ENCODE data around the gene ZNF804B.

GRCh38 chr7:88772776-88773175, 13.3 kb downstream of the ZNF804B start:
- TF ChIP-seq, protein P1, sequence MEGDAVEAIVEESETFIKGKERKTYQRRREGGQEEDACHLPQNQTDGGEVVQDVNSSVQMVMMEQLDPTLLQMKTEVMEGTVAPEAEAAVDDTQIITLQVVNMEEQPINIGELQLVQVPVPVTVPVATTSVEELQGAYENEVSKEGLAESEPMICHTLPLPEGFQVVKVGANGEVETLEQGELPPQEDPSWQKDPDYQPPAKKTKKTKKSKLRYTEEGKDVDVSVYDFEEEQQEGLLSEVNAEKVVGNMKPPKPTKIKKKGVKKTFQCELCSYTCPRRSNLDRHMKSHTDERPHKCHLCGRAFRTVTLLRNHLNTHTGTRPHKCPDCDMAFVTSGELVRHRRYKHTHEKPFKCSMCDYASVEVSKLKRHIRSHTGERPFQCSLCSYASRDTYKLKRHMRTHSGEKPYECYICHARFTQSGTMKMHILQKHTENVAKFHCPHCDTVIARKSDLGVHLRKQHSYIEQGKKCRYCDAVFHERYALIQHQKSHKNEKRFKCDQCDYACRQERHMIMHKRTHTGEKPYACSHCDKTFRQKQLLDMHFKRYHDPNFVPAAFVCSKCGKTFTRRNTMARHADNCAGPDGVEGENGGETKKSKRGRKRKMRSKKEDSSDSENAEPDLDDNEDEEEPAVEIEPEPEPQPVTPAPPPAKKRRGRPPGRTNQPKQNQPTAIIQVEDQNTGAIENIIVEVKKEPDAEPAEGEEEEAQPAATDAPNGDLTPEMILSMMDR (conservative IDR thresholded peaks at IDR 0.05; ENCODE audit: low read length): no peak
- no peak for TF ChIP-seq EZH2phosphoT487 (IDR thresholded peaks at IDR 0.05; ENCODE audit: borderline replicate concordance)

All from Loucy (cell line).